ENCODE data around the gene SLC3A2.
"Not testable (repeated sequence)": the region's sequence is repeated elsewhere in the genome, so short reads cannot be mapped to it uniquely, and the experiment has no call there.

Gene SLC3A2

DNA sequence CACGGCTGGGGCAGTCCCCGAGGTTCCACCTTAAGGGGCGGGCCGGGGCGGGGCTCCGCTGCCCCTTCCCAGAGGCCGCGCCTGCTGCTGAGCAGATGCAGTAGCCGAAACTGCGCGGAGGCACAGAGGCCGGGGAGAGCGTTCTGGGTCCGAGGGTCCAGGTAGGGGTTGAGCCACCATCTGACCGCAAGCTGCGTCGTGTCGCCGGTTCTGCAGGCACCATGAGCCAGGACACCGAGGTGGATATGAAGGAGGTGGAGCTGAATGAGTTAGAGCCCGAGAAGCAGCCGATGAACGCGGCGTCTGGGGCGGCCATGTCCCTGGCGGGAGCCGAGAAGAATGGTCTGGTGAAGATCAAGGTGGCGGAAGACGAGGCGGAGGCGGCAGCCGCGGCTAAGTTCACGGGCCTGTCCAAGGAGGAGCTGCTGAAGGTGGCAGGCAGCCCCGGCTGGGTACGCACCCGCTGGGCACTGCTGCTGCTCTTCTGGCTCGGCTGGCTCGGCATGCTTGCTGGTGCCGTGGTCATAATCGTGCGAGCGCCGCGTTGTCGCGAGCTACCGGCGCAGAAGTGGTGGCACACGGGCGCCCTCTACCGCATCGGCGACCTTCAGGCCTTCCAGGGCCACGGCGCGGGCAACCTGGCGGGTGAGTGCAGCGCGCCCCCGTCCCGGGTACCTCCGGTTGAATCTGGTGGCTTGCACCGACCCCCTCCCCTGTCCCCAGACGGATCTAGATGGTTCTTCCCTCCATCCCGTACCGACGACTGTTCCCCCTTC lies at the start of gene SLC3A2:
TSS of gene SLC3A2 (plus strand) at position 94 of the 776 bp plus-strand sequence. CDS start at position 222, 128 bp downstream.
- DNase-seq (ENCODE audit: low read depth in 2 of 2) = peak; percentile 77 to 79

DNA sequence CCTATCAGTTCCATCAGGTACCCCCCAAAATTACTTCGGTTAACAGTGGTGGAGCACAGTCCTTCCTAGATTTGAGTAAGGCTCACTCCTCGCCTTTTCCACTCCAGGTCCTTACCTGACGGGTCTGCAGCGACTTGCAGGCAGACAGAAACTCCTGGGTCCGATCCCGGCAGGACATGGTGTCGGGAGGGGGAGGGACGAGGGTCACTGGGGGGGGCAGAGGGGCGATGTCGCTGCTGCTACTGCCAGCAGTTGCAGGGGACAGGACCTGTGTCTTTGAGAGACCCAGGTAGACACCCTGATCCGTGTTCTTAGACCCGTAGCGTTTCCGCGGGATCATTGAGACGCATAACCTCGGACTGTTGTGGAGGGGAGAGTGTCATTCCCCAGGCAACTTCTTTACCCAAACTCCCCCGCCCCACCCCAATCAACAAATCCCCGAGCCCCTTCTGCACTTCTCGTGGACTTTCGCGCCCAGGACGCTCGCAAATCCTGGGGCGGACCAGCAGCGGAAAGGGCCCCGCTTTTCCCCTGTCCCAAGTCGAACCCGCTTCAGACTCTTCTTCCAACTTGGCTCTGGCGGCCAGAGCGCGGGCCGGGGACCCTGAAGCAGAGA lies 49.7 kb upstream of the SLC3A2 start:
- DNase-seq (ENCODE audit: low read depth in 2 of 2) = no peak

DNA sequence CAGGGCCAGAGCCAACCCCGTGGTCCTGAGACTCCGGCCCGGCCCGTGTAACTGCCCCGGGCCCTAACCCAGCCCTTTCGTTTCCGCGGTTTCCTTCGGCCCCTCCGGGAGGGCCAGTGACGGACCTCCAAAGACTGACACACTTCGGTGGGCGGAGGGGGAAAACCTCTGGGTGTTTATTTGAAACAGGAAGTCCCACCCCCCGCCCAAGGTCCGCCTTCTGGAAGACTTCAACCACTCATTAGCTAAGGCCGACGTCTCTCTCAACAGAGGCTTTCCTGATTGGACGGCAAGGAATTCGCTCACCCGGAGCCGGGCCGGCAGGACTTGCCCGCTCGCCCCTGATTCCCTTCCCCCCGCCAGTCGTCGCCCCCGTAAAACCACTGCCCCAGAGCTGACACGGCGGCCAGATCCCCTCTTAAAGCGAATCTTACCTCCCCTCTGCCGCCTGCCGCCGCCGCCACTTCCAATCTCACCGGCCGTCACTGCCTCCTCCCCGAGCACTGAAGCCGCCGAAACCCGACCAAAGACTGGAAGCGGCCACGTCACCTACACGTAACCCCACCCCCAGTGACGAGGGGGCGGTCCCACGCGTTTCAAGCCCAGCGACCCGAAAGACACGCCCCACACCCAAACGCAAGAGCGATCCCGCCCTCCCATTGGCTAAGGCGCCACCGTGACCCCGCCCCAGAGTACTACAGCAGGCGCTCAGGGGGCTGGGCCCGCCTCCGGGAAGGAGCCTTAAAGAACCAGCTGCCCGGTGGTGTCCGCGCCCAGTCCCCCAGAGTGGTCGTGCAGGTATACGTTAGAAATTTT lies 49.0 kb upstream of the SLC3A2 start, which contains the start of gene STX5:
TSS of gene STX5 (minus strand) at position 532 of the 816 bp plus-strand sequence. CDS start 808 bp downstream, outside the sequence.
- peak; percentile 99 for DNase-seq (ENCODE audit: low read depth in 2 of 2)

DNA sequence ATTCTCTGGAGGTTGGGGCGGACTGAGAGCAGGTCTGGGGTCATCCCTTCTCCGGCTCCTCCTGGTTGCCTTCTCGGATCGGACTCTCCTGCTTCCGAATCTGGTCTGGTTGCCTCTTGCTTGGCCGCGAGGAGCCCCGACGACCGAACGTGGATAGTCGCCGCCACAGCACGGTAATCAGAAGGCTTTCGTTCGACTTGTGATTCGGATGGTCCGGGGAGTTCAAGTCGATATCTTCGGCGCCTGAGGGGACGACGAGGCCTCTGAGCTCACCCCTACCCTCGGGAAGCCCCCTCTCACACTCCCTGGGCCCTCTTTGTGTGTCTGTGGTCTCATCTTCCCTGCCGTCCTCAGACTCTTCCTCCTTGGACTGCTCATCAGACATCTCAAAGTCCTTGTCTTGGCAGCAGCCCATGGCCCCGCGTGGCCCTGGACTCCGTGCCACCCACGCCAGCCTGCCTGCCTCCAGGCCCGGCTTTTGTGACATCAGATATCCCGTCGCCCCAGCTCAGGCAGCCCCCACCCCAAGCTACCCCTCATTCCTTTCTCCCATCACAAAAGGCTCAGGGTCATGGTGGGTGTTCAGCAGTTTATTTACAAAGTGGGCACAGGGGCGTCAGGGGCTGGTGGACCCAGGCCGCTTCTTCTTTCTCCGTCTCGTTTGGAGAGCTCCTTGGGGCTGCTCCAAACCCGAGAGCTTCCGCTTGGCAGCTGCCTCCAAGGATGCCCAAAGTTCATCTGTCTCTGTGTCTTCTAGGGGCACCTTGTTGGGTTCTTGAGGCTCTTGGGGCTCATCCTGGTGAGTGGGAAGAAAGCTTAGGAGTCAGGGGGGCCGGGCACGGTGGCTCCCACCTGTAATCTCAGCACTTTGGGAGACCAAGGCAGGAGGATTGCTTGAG lies 48.1 kb upstream of the SLC3A2 start, which contains the start of gene TEX54:
TSS of gene TEX54 (minus strand) at position 506 of the 899 bp plus-strand sequence.
- no peak for DNase-seq (ENCODE audit: low read depth in 2 of 2)

DNA sequence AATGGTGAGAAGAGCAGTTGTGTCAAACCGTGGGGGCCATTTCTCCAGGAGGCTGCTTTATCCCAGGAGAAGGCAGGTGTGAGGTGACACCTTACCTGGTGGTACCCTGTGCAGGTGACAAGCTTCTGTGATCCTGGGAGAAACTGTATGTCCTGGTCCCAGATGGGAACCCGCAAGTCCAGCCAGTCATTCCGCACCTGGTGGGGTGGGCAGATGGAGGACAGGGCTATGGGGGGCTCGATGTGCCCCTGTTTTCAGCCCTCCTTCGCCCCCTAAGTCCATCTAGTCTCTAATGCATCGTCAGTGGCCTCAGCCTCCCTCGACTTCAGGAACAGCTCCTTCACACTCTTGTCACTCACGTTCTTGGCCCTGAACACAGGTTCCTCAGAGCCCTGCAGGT lies 45.4 kb upstream of the SLC3A2 start:
- no peak for DNase-seq (ENCODE audit: low read depth in 2 of 2)

DNA sequence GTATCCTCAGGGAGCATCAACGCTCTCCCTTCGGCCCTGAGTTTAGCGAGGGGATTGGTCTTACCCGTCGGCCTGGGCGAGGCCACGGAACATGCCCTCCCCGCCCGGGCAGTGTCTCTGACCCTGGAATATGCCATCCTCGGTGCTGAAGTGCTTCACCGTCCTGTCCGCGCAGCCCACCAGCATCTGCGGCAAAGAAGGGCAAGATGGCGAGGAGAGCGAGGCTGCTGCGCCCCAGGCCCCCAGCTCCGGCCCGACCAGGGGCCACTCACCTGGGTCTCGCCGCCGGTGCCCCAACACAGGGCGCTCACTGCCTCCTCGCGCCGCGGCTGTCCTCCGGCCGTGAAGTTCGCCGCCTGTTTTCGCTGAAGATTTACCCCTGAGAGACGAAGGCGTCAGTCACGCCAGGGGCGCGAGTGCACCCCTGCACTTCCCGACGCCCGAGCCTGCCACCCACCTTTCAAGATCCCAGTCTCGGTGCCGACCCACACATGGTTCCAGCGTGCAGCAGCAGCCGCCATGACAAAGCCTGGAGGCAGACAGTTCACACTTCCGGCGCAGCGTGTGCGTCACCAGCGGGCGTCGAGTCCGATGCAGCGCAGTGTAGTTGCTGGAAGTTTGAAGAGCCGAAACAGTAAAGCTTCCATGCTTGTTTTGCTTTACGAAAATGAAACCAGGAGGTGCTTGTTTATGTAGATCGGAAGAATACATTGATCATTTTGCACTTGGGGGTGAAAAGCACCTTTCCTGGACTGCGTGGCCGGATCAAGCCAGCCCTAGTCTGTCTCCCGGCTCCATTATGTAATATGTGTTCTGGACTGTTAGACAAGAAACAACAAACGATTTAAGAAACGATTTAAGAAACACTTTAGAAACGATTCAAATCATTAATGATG lies 41.4 kb upstream of the SLC3A2 start, which contains the start of gene WDR74:
TSS of gene WDR74 (minus strand) at position 541 of the 896 bp plus-strand sequence. CDS start at position 521, 20 bp downstream.
- DNase-seq (ENCODE audit: low read depth in 2 of 2) = peak; percentile 88

DNA sequence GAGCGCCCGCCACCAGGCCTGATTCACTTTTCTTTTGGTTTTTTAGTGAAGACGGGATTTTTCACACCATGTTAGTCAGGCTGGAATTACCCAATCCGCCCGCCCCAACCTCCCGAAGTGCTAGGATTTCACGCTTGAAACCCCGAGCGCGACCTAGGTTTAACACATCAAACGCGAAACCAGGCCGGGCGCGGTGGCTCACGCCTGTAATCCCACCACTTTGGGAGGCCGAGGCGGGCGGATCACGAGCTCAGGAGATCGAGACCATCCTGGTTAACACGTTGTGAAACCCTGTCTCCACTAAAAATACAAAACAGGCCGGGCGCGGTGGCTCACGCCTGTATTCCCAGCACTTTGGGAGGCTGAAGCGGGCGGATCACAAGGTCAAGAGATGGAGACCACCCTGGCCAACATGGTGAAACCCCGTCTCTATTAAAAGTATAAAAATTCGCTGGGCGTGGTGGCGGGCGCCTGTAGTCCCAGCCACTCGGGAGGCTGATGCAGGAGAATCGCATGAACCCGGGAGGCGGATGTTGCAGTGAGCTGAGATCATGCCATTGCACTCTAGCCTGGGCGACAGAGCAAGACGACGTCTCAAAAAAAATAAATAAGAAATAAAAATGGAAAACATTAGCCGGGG lies 39.9 kb upstream of the SLC3A2 start:
- peak; percentile 71 to 84 for DNase-seq (ENCODE audit: low read depth in 2 of 2)

DNA sequence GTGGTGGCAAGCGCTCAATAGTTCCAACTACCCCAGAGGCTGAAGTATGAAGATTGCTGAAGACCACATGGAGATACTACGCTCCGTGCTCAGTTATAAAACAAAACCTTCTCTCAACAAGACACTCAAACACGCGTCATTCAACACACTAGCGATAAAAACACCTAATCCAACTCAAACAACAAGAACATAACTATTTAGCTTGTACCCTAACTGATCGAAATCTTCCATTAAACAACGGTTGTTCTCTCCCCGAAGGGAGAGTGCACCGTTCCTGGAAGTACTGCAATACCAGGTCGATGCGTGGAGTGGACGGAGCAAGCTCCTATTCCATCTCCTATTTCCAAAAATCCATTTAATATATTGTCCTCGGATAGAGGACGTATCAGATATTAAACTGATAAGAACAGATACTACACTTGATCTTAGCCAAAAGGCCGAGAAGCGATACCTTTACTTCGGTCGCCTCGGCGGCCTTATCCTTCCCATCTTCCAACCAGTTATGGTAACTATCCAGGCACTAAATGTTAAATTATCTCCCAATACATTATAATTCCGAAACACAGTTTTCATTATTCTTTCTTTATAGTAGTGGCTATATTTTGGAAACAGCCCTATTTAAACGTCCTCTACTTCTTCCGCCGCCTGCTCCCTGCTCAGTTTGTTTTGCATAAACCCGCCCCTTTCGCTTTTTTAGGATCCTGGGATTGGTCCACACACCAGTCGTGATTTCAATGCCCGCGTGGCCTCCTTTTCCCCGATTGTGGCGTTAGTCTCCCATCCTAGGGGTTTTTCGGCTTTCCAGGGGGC lies 39.1 kb upstream of the SLC3A2 start:
- peak; percentile 78 to 80 for DNase-seq (ENCODE audit: low read depth in 2 of 2)

DNA sequence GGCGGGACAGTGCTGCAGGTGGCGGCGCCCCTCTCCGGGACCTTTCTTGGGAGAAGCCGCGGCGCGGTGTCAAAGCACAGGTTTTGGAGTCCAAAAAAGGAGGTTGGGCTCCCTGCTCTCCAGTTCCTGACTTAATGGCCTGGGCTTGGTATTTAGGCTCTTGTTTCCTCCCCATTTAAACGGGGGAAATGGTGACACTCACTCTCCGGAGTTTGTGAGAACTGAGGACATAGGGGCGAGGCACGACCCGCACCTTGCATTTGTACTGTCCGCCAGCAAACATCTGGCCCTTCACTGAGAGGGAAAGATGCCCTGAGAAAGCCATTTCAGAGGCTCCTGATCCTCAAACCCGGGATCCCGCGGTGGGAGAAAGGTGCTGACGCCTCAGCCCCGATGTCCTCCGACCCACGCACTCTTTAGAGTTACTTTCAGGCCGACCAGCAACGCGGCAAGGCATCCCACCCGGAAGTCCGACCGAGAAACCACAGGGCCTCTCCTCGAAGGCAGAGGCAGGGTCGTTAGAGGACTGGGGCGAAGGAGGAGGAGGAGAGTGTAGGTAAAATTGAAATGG lies 38.4 kb upstream of the SLC3A2 start:
- DNase-seq (ENCODE audit: low read depth in 2 of 2) = no peak

DNA sequence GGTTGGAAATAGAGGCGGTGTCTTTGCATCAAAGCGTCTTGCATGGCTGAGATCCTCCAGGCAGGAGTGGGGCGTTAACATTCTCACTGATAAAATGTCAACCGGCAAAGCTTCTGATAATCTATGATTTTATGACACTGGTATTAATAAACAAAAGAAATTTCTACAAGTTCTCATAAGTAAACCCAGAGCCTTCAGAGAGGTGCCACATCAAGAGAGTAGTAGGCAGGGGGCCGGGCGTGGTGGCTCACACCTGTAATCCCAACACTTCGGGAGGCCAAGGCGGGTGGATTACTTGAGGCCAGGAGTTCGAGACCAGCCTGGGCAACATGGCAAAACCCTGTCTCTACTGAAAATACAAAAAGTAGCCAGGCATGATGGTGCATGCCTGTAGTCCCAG lies 37.8 kb upstream of the SLC3A2 start:
- DNase-seq (ENCODE audit: low read depth in 2 of 2) = not testable (repeated sequence)

DNA sequence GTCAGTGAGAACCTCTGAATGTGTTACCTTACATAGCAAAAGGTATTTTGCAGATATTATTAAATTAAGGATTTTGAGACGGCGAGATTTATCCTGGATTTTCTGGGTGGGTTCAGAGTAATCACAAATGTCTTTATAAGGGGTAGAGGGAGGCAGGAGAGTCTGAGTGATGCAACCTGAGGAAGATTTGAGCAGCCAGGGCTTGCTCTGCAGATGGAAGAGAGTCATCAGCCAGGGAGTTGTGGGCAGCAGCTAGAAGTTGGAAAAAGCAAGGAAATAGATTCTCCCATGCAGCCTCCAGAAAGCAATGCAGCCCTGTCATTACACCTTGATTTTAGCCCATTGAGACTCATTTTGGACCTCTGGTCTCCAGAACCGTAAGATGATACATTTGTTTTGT lies 37.2 kb upstream of the SLC3A2 start:
- DNase-seq (ENCODE audit: low read depth in 2 of 2) = no peak

DNA sequence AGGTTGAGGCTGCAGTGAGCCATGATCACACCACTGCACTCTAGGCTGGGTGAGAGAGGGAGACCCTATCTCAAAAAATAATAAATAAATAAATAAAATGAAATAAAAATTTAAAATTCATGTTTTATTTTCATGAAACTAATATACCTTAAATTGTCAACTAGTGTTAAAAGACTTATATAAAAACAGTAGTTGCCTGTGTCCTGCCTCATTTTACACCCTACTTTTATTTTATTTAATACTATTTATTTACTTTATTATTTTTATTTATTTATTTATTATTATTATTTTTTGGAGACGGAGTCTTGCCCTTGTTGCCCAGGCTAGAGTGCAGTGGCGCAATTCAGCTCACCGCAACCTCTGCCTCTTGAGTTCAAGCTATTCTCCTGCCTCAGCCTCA lies 36.5 kb upstream of the SLC3A2 start:
- no peak for DNase-seq (ENCODE audit: low read depth in 2 of 2)

DNA sequence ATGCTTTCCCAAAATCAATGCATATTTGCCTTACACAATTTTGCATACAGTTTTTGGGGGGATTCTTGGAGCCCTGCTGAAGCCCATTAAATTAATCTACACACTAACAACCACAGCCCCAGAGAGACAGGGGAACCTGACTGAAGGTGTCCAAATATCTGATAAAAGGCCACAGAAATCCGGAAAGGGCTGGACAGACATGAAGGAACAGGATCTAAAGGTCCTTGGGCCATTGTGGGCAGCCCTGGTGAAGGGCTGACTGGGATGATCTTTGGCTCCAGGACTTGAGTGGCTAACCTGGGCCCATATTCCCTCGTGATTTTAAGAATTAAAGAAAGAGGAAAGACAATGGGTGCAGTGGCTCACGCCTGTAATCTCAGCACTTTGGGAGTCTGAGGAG lies 34.5 kb upstream of the SLC3A2 start:
- no peak for DNase-seq (ENCODE audit: low read depth in 2 of 2)

DNA sequence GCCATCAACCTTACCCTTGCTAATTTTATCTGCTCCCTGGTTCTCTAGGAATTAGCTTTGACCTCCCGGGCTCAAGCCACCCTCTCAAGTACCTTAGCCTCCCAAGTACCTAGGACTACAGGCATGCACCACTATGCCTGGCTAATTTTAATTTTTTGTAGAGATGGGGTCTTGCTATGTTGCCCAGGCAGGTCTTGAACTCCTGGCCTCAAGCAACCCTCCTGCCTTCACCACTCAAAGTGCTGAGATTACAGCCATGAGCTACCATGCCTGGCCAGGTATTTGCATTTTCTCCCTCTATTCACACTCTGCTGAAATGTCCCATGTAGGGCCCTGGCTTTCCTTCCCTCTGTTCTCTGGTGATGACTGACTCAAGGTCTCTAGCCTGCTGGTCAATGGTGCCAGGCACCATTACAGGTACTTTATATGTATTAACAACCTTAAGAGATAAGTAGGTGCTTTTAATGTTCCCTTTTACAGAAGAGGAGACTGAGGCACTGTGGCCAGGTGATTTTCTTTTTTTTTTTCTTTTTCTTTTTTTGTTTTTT lies 32.9 kb upstream of the SLC3A2 start:
- no peak for DNase-seq (ENCODE audit: low read depth in 2 of 2)

DNA sequence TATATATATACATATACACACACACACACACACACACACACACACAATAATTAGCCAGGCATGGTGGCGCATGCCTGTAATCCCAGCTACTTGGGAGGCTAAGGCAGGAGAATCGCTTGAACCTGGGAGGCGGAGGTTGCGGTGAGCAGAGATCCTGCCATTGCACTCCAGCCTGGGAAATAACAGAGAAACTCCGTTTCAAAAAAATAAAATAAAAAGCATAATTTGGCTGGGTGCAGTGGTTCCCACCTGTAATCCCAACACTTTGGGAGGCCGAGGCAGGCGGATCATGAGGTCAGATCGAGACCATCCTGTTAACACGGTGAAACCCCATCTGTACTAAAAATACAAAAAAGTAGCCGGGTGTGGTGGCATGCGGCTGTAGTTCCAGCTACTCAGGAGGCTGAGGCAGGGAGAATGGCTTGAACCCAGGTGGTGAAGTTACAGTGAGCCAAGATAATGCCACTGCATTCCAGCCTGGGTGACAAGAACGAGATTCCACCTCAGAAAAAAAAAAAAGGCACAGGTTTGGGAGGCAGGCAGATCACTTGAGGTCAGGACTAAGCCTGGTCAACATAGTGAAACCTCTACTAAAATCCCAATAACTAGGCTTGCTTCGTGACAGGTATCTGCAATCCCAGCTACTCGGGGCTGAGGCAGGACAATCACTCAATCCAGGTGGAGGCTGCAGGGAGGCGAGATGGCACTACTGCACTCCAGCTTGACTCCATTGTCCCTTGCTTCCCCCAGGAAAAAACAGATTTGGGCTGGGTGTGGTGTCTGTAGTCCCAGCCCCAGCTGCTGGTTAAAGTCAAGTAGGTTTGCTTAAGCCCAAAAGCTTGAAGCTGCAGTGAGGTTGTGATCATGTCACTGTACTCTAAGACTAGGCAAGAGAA lies 29.5 kb upstream of the SLC3A2 start:
- DNase-seq (ENCODE audit: low read depth in 2 of 2) = no peak

DNA sequence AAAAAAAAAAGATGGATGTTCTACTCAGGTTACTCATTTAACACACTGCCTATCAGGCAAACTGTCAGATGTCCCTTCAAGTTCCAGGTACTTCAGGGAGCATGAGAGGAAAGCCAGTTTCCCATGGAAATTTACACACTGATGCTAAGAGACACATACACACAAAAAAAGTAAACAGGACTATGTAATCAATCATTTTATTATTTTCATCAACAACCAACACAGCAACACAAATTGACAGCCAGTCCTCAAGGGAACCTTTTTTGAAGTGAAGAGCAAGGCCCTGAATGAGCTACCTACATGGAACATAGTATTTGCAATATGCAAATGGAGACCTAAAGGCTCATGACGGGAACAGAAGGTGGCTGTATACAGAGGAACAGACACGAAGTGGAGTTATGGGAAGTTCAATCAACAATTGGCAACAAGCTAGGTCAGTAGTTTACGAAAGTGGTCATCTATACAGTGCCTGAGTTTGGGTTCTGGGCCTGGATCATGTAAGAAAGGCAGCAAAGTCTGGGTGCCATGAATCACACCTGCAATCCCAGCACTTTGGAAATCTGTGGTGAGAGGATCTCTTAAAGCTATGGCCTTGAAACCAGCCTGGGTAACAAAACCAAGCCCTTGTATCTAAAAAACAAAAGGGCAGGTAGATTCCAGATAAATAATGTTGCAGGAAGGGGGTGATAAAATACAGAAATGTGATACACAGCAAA lies 28.7 kb upstream of the SLC3A2 start:
- DNase-seq (ENCODE audit: low read depth in 2 of 2) = no peak
